Liver (tissue), 9 donors: ENCODE measurements around the gene TRMT61B. TPM values are rescaled to one million over a fixed set of nuclear protein-coding genes. Genes with fewer than 3 reads are reported as not detected.

Experiments used
- DNase-seq: peaks from one replicate; pipeline ENCODE4 v3.0.0-alpha.2; 2017; ENCODE audit warnings: low spot score
- H3K27ac ChIP-seq, 2 donors: one replicate each; pipeline ENCODE4 v1.7.0; 2013; ENCODE audit warnings: inconsistent platforms in 2 of 2, low read length in 2 of 2, control low read depth in 1 of 2, low read depth in 1 of 2, mild to moderate bottlenecking in 1 of 2
- H3K27me3 ChIP-seq, 4 donors: one replicate each; pipeline versions ENCODE4 v1.6.1 to v1.7.0; 2013; ENCODE audit warnings: low read length in 3 of 4, inconsistent platforms in 1 of 4, mild to moderate bottlenecking in 1 of 4, moderate library complexity in 1 of 4; ENCODE audit not compliant: control insufficient read depth in 4 of 4, insufficient read depth in 4 of 4
- H3K36me3 ChIP-seq, 4 donors: one replicate each; pipeline versions ENCODE4 v1.6.1 to v1.7.0; 2013; ENCODE audit warnings: low read length in 3 of 4, mild to moderate bottlenecking in 3 of 4, low read depth in 1 of 4, moderate library complexity in 1 of 4; ENCODE audit not compliant: control insufficient read depth in 4 of 4, insufficient read depth in 3 of 4
- H3K4me1 ChIP-seq, 4 donors: one replicate each; pipeline versions ENCODE4 v1.6.1 to v1.7.0; 2013; ENCODE audit warnings: low read length in 3 of 4, mild to moderate bottlenecking in 3 of 4, moderate library complexity in 1 of 4; ENCODE audit not compliant: control insufficient read depth in 4 of 4, insufficient read depth in 4 of 4
- H3K4me3 ChIP-seq, 3 donors: one replicate each; pipeline versions ENCODE4 v1.6.1 to v1.7.0; 2013; ENCODE audit warnings: low read length in 3 of 3, control low read depth in 1 of 3, low read depth in 1 of 3, mild to moderate bottlenecking in 1 of 3
- H3K9ac ChIP-seq, 2 donors: one replicate each; pipeline ENCODE4 v1.7.0; 2013; ENCODE audit warnings: low read length in 2 of 2, mild to moderate bottlenecking in 2 of 2, moderate library complexity in 2 of 2, control low read depth in 1 of 2, low read depth in 1 of 2
- H3K9me3 ChIP-seq, 4 donors: one replicate each; pipeline versions ENCODE4 v1.6.1 to v1.7.0; 2013; ENCODE audit warnings: low read length in 3 of 4; ENCODE audit not compliant: control insufficient read depth in 4 of 4
- FOXA1 ChIP-seq: IDR thresholded peaks from 2 replicates; pipeline ENCODE4 v1.6.1; 2016; ENCODE audit warnings: antibody characterized with exemption
- HNF4A ChIP-seq, 2 donors: conservative IDR thresholded peaks; 2 replicates each; pipeline ENCODE4 v1.6.1; 2016; ENCODE audit warnings: antibody characterized with exemption in 2 of 2, mild to moderate bottlenecking in 2 of 2
- JUND ChIP-seq, 2 donors: IDR thresholded peaks; 2 replicates each; pipeline ENCODE4 v1.6.1; 2016; ENCODE audit warnings: antibody characterized with exemption in 2 of 2
- NR2F2 ChIP-seq: IDR thresholded peaks from 2 replicates; pipeline ENCODE4 v1.6.1; 2016; ENCODE audit warnings: antibody characterized with exemption
- RAD21 ChIP-seq, 2 donors: IDR thresholded peaks; 2 replicates each; pipeline ENCODE4 v1.6.1; 2016; ENCODE audit warnings: antibody characterized with exemption in 2 of 2, mild to moderate bottlenecking in 2 of 2
- TAF1 ChIP-seq: conservative IDR thresholded peaks from 2 replicates; pipeline ENCODE4 v1.6.1; 2016; ENCODE audit warnings: antibody characterized with exemption, mild to moderate bottlenecking
- WGBS: extraction: QIAGEN DNeasy Blood & Tissue Kit; methylation state at CpG from one replicate; pipeline ENCODE4 v1.1.7; 2013; 5-methylcytosine and 5-hydroxymethylcytosine counted together
- polyA plus RNA-seq, 2 donors: library from polyadenylated mRNA; stranded (reverse) in 1 of 2; unstranded in 1 of 2; fragments of 200-250 nt in 1 of 2; fragments of >200 nt in 1 of 2; fragmentation: Nextera tagmentation in 1 of 2; extraction: Ambion mirVana in 1 of 2; gene quantifications; one replicate each; pipeline versions ENCODE4 v1.2.1 to v1.2.3, GENCODE V29; 2013 to 2015
- total RNA-seq, 2 donors: library from RNA; depleted of rRNA; stranded (reverse); fragments of >200 nt; gene quantifications; one replicate each; pipeline ENCODE4 v1.2.3, GENCODE V29; 2014
- TF ChIP-seq, protein P1 (sequence below): fragments of 150-350 bp; IDR thresholded peaks from 2 replicates; pipeline ENCODE4 v1.5.1; 2017; ENCODE audit warnings: improper control_type of control experiment, low read depth, low read length; ENCODE audit not compliant: missing input control
- TF ChIP-seq, protein P2 (sequence below): IDR thresholded peaks from 2 replicates; pipeline ENCODE4 v1.6.1; 2016; ENCODE audit warnings: antibody characterized with exemption
- TF ChIP-seq, protein P3 (sequence below): IDR thresholded peaks from 2 replicates; pipeline ENCODE4 v1.6.1; 2016; ENCODE audit warnings: antibody characterized with exemption
- TF ChIP-seq, protein P4 (sequence below): IDR thresholded peaks from 2 replicates; pipeline ENCODE4 v1.6.1; 2016; ENCODE audit warnings: antibody characterized with exemption
- TF ChIP-seq, protein P5 (sequence below): IDR thresholded peaks from 2 replicates; pipeline ENCODE4 v1.6.1; 2016; ENCODE audit warnings: antibody characterized with exemption, mild to moderate bottlenecking
- donor health status: healthy.
- donor health status: healthy.
- donor health status: healthy.
- donor health status: healthy.
- donor health status: healthy.

The TRMT61B gene
- total and polyA plus RNA-seq, 4 donors: 7.6 to 10.6 (median 9.7) TPM

DNA sequence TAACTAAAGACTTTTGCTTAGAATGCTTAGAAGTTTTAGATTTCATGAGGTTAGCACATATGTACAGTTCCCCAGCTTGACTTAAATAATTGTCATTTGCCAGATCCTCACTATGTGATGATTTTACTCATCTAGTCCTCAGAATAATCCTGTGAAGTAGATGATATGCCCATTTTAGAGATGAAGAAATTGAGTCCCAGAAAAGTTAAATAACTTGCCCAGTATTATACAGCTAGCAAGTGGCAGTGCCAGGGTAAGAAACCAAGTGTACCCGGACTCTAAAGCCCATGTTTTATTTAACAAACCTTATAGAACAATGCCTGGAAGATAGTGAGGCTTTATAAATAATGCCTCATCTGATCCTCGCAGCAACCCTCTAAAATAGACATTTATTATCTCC lies 31.1 kb downstream of the TRMT61B start (continued):
- TF ChIP-seq, protein P1, sequence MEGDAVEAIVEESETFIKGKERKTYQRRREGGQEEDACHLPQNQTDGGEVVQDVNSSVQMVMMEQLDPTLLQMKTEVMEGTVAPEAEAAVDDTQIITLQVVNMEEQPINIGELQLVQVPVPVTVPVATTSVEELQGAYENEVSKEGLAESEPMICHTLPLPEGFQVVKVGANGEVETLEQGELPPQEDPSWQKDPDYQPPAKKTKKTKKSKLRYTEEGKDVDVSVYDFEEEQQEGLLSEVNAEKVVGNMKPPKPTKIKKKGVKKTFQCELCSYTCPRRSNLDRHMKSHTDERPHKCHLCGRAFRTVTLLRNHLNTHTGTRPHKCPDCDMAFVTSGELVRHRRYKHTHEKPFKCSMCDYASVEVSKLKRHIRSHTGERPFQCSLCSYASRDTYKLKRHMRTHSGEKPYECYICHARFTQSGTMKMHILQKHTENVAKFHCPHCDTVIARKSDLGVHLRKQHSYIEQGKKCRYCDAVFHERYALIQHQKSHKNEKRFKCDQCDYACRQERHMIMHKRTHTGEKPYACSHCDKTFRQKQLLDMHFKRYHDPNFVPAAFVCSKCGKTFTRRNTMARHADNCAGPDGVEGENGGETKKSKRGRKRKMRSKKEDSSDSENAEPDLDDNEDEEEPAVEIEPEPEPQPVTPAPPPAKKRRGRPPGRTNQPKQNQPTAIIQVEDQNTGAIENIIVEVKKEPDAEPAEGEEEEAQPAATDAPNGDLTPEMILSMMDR: no peak
- TF ChIP-seq, protein P2, sequence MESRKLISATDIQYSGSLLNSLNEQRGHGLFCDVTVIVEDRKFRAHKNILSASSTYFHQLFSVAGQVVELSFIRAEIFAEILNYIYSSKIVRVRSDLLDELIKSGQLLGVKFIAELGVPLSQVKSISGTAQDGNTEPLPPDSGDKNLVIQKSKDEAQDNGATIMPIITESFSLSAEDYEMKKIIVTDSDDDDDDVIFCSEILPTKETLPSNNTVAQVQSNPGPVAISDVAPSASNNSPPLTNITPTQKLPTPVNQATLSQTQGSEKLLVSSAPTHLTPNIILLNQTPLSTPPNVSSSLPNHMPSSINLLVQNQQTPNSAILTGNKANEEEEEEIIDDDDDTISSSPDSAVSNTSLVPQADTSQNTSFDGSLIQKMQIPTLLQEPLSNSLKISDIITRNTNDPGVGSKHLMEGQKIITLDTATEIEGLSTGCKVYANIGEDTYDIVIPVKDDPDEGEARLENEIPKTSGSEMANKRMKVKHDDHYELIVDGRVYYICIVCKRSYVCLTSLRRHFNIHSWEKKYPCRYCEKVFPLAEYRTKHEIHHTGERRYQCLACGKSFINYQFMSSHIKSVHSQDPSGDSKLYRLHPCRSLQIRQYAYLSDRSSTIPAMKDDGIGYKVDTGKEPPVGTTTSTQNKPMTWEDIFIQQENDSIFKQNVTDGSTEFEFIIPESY: no peak
- TF ChIP-seq NR2F2 (no peak), TAF1 (no peak)

DNA sequence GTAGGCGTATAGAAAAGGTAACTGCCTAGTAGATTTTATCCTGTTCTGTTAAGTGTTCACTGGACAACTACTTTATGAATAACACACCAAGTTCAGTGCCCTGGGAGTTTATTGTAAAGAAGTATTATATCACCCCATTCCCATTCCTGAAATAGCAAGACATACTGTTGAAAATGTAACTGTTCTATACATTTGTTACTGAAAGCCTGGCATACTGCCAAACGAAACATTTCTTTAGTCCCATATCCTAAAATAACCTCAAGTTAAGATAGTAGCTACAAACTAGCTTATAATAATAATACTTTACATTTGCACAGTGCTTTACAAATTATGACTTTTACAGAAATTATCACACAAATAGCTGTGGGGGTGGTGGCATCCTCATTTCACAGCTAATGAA lies 34.3 kb downstream of the TRMT61B start:
- H3K9me3 ChIP-seq: no peaks in the 10 kb centered on the region
- WGBS: 70% methylated on average over 2 of the region's 2 CpGs
- DNase-seq: no peak

DNA sequence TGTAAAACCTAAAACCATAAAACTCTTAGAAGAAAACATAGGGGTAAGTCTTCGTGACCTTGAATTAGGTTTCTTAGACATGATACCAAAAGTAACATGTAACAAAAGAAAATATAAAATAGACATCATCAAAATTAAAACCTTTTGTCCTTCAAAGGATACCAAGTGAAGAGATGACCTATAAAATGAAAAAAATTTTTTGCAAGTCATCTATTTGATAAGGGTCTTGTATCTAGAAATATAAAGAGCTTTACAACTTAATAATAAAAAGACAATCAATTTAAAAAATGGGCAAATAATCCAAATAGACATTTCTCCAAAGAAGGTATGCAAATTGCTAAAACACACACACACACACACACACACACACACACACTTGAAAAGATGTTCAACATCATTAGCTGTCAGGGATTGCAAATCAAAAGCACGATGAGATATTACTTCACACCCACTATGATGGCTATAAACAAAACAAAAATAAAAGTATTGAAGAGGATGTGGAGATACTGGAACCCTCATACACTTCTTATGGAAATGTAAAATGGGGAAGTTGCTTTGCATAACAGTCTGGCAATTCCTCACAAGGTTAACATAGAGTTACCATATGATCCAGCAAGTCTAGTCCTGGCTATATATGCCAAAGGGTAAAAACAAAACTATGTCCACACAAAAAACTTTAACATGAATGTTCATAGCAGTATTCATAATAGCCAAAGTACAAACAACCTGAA lies 36.2 kb downstream of the TRMT61B start:
- no peaks in the 10 kb centered on the region for H3K4me1 ChIP-seq
- H3K36me3 ChIP-seq: no peaks in the 10 kb centered on the region
- 98% methylated on average over 2 of the region's 2 CpGs for WGBS
- no peaks in the 10 kb centered on the region for H3K27me3 ChIP-seq
- no peaks in the 10 kb centered on the region for H3K9me3 ChIP-seq
- no peak overlapping the region for H3K9ac ChIP-seq
- H3K27ac ChIP-seq: no peak overlapping the region
- DNase-seq: no peak
- H3K4me3 ChIP-seq: no peak overlapping the region
- TF ChIP-seq, protein P2: no peak
- no peak for TF ChIP-seq RAD21 (IDR thresholded peaks at IDR 0.05)
- TF ChIP-seq, protein P1: no peak
- TF ChIP-seq TAF1: no peak
- TF ChIP-seq JUND (IDR thresholded peaks at IDR 0.05): no peak
- TF ChIP-seq, protein P3, sequence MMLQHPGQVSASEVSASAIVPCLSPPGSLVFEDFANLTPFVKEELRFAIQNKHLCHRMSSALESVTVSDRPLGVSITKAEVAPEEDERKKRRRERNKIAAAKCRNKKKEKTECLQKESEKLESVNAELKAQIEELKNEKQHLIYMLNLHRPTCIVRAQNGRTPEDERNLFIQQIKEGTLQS: no peak

More for the DNA sequence above, 34.3 kb downstream of the TRMT61B start:
- Histone ChIP-seq H3K4me3 (no peak overlapping the region), H3K9ac (no peak overlapping the region), H3K36me3 (no peaks in the 10 kb centered on the region), H3K27me3 (no peaks in the 10 kb centered on the region), H3K4me1 (no peaks in the 10 kb centered on the region), H3K27ac (no peak overlapping the region)
- TF ChIP-seq, protein P3: no peak
- TF ChIP-seq HNF4A (conservative IDR thresholded peaks at IDR 0.05): no peak
- TF ChIP-seq, protein P4, sequence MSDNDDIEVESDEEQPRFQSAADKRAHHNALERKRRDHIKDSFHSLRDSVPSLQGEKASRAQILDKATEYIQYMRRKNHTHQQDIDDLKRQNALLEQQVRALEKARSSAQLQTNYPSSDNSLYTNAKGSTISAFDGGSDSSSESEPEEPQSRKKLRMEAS: no peak
- TF ChIP-seq FOXA1: no peak
- TF ChIP-seq, protein P5, sequence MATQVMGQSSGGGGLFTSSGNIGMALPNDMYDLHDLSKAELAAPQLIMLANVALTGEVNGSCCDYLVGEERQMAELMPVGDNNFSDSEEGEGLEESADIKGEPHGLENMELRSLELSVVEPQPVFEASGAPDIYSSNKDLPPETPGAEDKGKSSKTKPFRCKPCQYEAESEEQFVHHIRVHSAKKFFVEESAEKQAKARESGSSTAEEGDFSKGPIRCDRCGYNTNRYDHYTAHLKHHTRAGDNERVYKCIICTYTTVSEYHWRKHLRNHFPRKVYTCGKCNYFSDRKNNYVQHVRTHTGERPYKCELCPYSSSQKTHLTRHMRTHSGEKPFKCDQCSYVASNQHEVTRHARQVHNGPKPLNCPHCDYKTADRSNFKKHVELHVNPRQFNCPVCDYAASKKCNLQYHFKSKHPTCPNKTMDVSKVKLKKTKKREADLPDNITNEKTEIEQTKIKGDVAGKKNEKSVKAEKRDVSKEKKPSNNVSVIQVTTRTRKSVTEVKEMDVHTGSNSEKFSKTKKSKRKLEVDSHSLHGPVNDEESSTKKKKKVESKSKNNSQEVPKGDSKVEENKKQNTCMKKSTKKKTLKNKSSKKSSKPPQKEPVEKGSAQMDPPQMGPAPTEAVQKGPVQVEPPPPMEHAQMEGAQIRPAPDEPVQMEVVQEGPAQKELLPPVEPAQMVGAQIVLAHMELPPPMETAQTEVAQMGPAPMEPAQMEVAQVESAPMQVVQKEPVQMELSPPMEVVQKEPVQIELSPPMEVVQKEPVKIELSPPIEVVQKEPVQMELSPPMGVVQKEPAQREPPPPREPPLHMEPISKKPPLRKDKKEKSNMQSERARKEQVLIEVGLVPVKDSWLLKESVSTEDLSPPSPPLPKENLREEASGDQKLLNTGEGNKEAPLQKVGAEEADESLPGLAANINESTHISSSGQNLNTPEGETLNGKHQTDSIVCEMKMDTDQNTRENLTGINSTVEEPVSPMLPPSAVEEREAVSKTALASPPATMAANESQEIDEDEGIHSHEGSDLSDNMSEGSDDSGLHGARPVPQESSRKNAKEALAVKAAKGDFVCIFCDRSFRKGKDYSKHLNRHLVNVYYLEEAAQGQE: no peak
